ENCODE results near the gene ZNF354C. TPM values are rescaled to one million over a fixed set of nuclear protein-coding genes. Genes with fewer than 3 reads are reported as not detected.

The ZNF354C gene
- total RNA-seq, 2 experiments from 2014 or later: not detected

GRCh38 chr5:179124853-179125788 is 64.9 kb downstream of the ZNF354C start:
- no TSS peak for BruUV-seq (replicated peaks)

DNA sequence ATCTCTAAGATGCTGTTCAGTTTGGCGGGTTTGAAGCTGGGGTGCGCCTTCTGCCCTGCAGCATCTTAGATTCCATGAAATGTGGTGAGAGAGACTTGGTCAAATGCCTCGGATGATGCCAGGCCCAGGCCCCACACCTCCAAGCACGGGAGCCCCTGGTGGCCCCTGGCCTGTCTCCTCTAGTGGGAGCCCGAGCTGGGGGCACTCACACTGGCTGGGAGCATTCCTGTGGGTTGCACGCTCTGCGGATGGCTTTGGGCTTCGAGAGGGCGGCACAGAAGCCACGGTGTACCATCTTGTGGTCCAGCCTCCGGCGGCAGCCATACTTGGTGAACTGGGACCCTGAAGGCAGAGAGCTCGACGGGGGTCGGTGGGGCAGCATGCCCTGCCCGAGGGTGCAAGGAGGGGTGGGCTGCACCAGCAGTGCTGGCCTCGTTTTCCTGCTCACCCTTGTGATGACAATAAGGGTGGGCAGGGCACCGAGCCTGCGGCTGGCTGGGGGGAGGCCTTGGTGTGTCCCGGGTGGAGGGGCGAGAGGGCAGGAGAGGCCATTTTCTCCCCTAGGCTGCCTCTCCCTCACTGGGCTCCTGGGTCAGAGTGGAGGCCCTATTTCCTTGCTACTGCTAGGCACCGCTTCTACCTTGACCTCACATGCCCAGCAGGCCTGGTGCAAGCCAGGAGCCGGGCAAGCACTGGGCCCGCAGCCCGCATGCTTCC is 65.8 kb downstream of the ZNF354C start:
- H3K9me3 ChIP-seq (ENCODE audit: low read length): no peaks in the 10 kb centered on the region
- no peak overlapping the region for H3K4me3 ChIP-seq (ENCODE audit: low read depth, low read length, poor library complexity, severe bottlenecking)
- no peak overlapping the region for H3K4me2 ChIP-seq (ENCODE audit: low read length)
- ChIA-PET POLR2A (no interaction called here), CTCF (ENCODE audit: unreplicated experiment) (no interaction called here)
- intact Hi-C loops (cut with micrococcal nuclease; ENCODE audit: unreplicated experiment): no loop called here
- no peak overlapping the region for H3K27ac ChIP-seq (ENCODE audit: low read depth, low read length, poor library complexity, severe bottlenecking)
- no peaks in the 10 kb centered on the region for H3K9me2 ChIP-seq (ENCODE audit: insufficient read depth, low read length)
- no peaks in the 10 kb centered on the region for H3K79me2 ChIP-seq (ENCODE audit: insufficient read depth, low read depth, low read length)
- H2AFZ ChIP-seq (ENCODE audit: low read length): no peak overlapping the region
- TF ChIP-seq EZH2phosphoT487 (IDR thresholded peaks at IDR 0.05; ENCODE audit: borderline replicate concordance, low read depth, low read length) (no peak), CTCF (conservative IDR thresholded peaks at IDR 0.05; ENCODE audit: low read length) (no peak)
- no peaks in the 10 kb centered on the region for H4K20me1 ChIP-seq (ENCODE audit: insufficient read depth, low read length)
- H3K4me1 ChIP-seq (ENCODE audit: insufficient read depth, low read length, poor library complexity, severe bottlenecking): no peaks in the 10 kb centered on the region
- H3K36me3 ChIP-seq (ENCODE audit: insufficient read depth, low read length): no peaks in the 10 kb centered on the region
- no peak for DNase-seq (ENCODE audit: low spot score)
- BruUV-seq (replicated peaks): no TSS peak

More at GRCh38 chr5:179124853-179125788, 64.9 kb downstream of the ZNF354C start:
- no peaks in the 10 kb centered on the region for H3K79me2 ChIP-seq (ENCODE audit: insufficient read depth, low read depth, low read length)
- no peak for DNase-seq (ENCODE audit: low spot score)
- no peak overlapping the region for H2AFZ ChIP-seq (ENCODE audit: low read length)
- ChIA-PET POLR2A (no interaction called here), CTCF (ENCODE audit: unreplicated experiment) (no interaction called here)
- intact Hi-C loops (cut with micrococcal nuclease; ENCODE audit: unreplicated experiment): no loop called here
- no peak overlapping the region for H3K27ac ChIP-seq (ENCODE audit: low read depth, low read length, poor library complexity, severe bottlenecking)
- H3K4me1 ChIP-seq (ENCODE audit: insufficient read depth, low read length, poor library complexity, severe bottlenecking): no peaks in the 10 kb centered on the region
- TF ChIP-seq CTCF (conservative IDR thresholded peaks at IDR 0.05; ENCODE audit: low read length) (no peak), EZH2phosphoT487 (IDR thresholded peaks at IDR 0.05; ENCODE audit: borderline replicate concordance, low read depth, low read length) (no peak)
- H3K36me3 ChIP-seq (ENCODE audit: insufficient read depth, low read length): no peaks in the 10 kb centered on the region
- H3K4me2 ChIP-seq (ENCODE audit: low read length): no peak overlapping the region
- no peaks in the 10 kb centered on the region for H3K9me3 ChIP-seq (ENCODE audit: low read length)
- no peak overlapping the region for H3K4me3 ChIP-seq (ENCODE audit: low read depth, low read length, poor library complexity, severe bottlenecking)
- H3K9me2 ChIP-seq (ENCODE audit: insufficient read depth, low read length): no peaks in the 10 kb centered on the region
- H4K20me1 ChIP-seq (ENCODE audit: insufficient read depth, low read length): no peaks in the 10 kb centered on the region
